Motor neuron (in vitro differentiated cells): ENCODE results near the gene TIMM10B. TPM values are rescaled to one million over a fixed set of nuclear protein-coding genes. Genes with fewer than 3 reads are reported as not detected.

Source experiments
- total RNA-seq, 8 experiments: library from RNA; unstranded; fragments of 300-600 nt; gene quantifications; 2 replicates each; pipeline versions ENCODE4 v1.2.3 to v1.2.4, GENCODE V29; 2022

The TIMM10B gene
- total RNA-seq, 8 experiments from 2014 or later = 18.4 to 46.1 (median 31.6) TPM

Other genes with a start within 250 kb of the TIMM10B start
- 10 to 100 TPM; 12.4 to 40.6 (median 25.9) TPM for gene FHIP1B, start 246.9 kb upstream of the TIMM10B start, total RNA-seq
- 1 to 10 TPM in 1 of 8 experiments, under 1 TPM in 5, not detected in 2; 0.14 to 1.1 (median 0.62) TPM for gene CNGA4, start 242.4 kb upstream of the TIMM10B start, total RNA-seq
- gene CCKBR, start 221.7 kb upstream of the TIMM10B start, total RNA-seq = 1 to 10 TPM in 4 of 8 experiments, under 1 TPM in 4; 0.27 to 2.4 (median 1.1) TPM
- gene CAVIN3, start 161.0 kb upstream of the TIMM10B start, total RNA-seq = 10 to 100 TPM in 1 of 8 experiments, 1 to 10 TPM in 2, under 1 TPM in 5; 0.16 to 20.7 (median 0.84) TPM
- 10 to 100 TPM; 14.4 to 75.1 (median 21.0) TPM for gene SMPD1, start 91.0 kb upstream of the TIMM10B start, total RNA-seq
- gene APBB1, start 62.4 kb upstream of the TIMM10B start, total RNA-seq = 100 to 1,000 TPM in 2 of 8 experiments, 10 to 100 TPM in 6; 21.1 to 131 (median 93.3) TPM
- 1 to 10 TPM in 6 of 8 experiments, under 1 TPM in 2; 0.45 to 6.3 (median 1.2) TPM for gene HPX, start 40.5 kb upstream of the TIMM10B start, total RNA-seq
- 10 to 100 TPM in 6 of 8 experiments, 1 to 10 TPM in 2; 5.8 to 30.3 (median 19.5) TPM for gene TRIM3, start 7.6 kb upstream of the TIMM10B start, total RNA-seq
- 10 to 100 TPM; 36.8 to 63.4 (median 57.2) TPM for gene ARFIP2, start 170 bp upstream of the TIMM10B start, total RNA-seq
- 10 to 100 TPM in 4 of 8 experiments, 1 to 10 TPM in 4; 4.5 to 23.6 (median 10.0) TPM for gene DNHD1, start 15.8 kb downstream of the TIMM10B start, total RNA-seq
- gene RRP8, start 122.1 kb downstream of the TIMM10B start, total RNA-seq = 10 to 100 TPM; 13.9 to 21.7 (median 17.2) TPM
- 10 to 100 TPM; 47.9 to 93.5 (median 68.2) TPM for gene ILK, start 122.3 kb downstream of the TIMM10B start, total RNA-seq
- 100 to 1,000 TPM in 4 of 8 experiments, 10 to 100 TPM in 4; 64.9 to 163 (median 105) TPM for gene TAF10, start 130.7 kb downstream of the TIMM10B start, total RNA-seq
- gene TPP1, start 137.9 kb downstream of the TIMM10B start, total RNA-seq = 100 to 1,000 TPM in 1 of 8 experiments, 10 to 100 TPM in 4, 1 to 10 TPM in 3; 5.2 to 174 (median 23.3) TPM
- 10 to 100 TPM in 5 of 8 experiments, 1 to 10 TPM in 3; 3.9 to 45.4 (median 24.3) TPM for gene DCHS1, start 174.3 kb downstream of the TIMM10B start, total RNA-seq
- gene MRPL17, start 201.8 kb downstream of the TIMM10B start, total RNA-seq = 100 to 1,000 TPM in 1 of 8 experiments, 10 to 100 TPM in 7; 39.8 to 118 (median 56.9) TPM